Measurements from ENCODE around the gene PDS5B. TPM values are rescaled to one million over a fixed set of nuclear protein-coding genes. Genes with fewer than 3 reads are reported as not detected.

The PDS5B gene
- total and polyA plus RNA-seq, 2 donors (not counting 1 experiment from before 2014, with no cell fraction given), result 6.6 to 62.9 TPM

- no CpG with 5 or more reads among the region's 5 CpGs for WGBS (ENCODE audit: insufficient coverage)
- no peaks in the 10 kb centered on the region for H3K79me2 ChIP-seq (ENCODE audit: control insufficient read depth, insufficient read depth, low read length)
- H2AFZ ChIP-seq (ENCODE audit: insufficient read depth, low read depth, low read length, poor library complexity, severe bottlenecking), result no peak overlapping the region
- POLR2A ChIA-PET, result interaction anchor here (0.6 kb wide), 1 partner anchor 890 kb away, joined by 6 read pairs; no protein-coding TSS in a partner anchor
- H3K9me3 ChIP-seq (ENCODE audit: control extremely low read depth in 1 of 3, control insufficient read depth in 2 of 3, insufficient read depth in 1 of 3, low read length in 2 of 3), result no peaks in the 10 kb centered on the region
- ATAC-seq (ENCODE audit: low read depth), result no peak
- intact Hi-C loops (cut with micrococcal nuclease), result no loop called here
- no peak for DNase-seq
- Mint-ChIP-seq H3K9me3 (ENCODE audit: insufficient read depth) (no peaks in the 10 kb centered on the region), H3K4me1 (peaks cover 17% of the 10 kb centered on the region), H3K4me3 (no peak overlapping the region), H3K27ac (no peak overlapping the region), H3K27me3 (no peaks in the 10 kb centered on the region)
- CTCF ChIA-PET, result no interaction called here
- H3K9ac ChIP-seq (ENCODE audit: low read length), result no peak overlapping the region
- no peak overlapping the region for H3K27ac ChIP-seq (ENCODE audit: low read length in 2 of 2)
- no peak overlapping the region for H3K4me2 ChIP-seq (replicated peaks; ENCODE audit: low read depth, low read length, poor library complexity, severe bottlenecking)
- TF ChIP-seq CTCF (IDR thresholded peaks at IDR 0.05) (no peak), EZH2 (IDR thresholded peaks at IDR 0.05; ENCODE audit: borderline replicate concordance, insufficient read depth, low read depth, low read length, poor library complexity, severe bottlenecking) (no peak)
- no peak overlapping the region for H3K4me3 ChIP-seq (ENCODE audit: control extremely low read depth in 1 of 5, extremely low read depth in 1 of 5, insufficient read depth in 1 of 5, low read depth in 2 of 5, low read length in 4 of 5)
- H3K27me3 ChIP-seq (replicated peaks in 1 of 4; ENCODE audit: control extremely low read depth in 1 of 4, control insufficient read depth in 3 of 4, insufficient read depth in 4 of 4, low read length in 3 of 4), result no peaks in the 10 kb centered on the region
- peaks cover 0 to 5% of the 10 kb centered on the region in 2 donors for H3K4me1 ChIP-seq (ENCODE audit: control insufficient read depth in 2 of 2, insufficient read depth in 2 of 2, low read length in 2 of 2)
- H3K36me3 ChIP-seq (replicated peaks in 1 of 2; ENCODE audit: control extremely low read depth in 1 of 2, control insufficient read depth in 1 of 2, extremely low read depth in 1 of 2, insufficient read depth in 2 of 2, low read length in 1 of 2), result peaks cover 0 to 3% of the 10 kb centered on the region in 2 experiments
- H4K20me1 ChIP-seq (ENCODE audit: control insufficient read depth, insufficient read depth, low read length, poor library complexity, severe bottlenecking), result no peaks in the 10 kb centered on the region
These were observed 147.4 kb downstream of the PDS5B start for GRCh38 chr13:32733690-32734089.

DNA sequence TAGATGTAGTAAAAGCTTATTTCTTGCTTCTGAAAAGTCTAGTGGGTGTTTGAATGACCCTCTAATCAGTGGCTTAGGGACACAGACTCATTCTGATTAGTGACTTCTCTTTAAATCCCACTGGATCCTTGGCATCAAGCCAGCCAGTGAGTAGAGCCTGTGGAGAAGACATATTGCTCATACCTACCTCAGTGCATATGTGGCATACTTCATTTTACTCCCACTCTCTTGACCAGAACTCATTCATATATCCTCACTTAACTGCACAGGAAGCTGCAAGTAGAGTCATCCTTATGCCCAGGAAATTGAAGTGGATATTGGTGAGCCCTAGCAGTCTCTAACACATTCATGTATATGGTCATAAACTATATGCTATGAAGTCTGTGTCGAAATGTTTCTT, 148.3 kb downstream of the PDS5B start:
- Mint-ChIP-seq H3K4me1 (peaks cover 17% of the 10 kb centered on the region), H3K9me3 (ENCODE audit: insufficient read depth) (no peaks in the 10 kb centered on the region), H3K27ac (no peak overlapping the region), H3K4me3 (no peak overlapping the region), H3K27me3 (no peaks in the 10 kb centered on the region)
- no peaks in the 10 kb centered on the region for H4K20me1 ChIP-seq (ENCODE audit: control insufficient read depth, insufficient read depth, low read length, poor library complexity, severe bottlenecking)
- H2AFZ ChIP-seq (ENCODE audit: insufficient read depth, low read depth, low read length, poor library complexity, severe bottlenecking), result no peak overlapping the region
- H3K79me2 ChIP-seq (ENCODE audit: control insufficient read depth, insufficient read depth, low read length), result no peaks in the 10 kb centered on the region
- no peak overlapping the region for H3K4me3 ChIP-seq (ENCODE audit: control extremely low read depth in 1 of 5, extremely low read depth in 1 of 5, insufficient read depth in 1 of 5, low read depth in 2 of 5, low read length in 4 of 5)
- H3K9me3 ChIP-seq (ENCODE audit: control extremely low read depth in 1 of 3, control insufficient read depth in 2 of 3, insufficient read depth in 1 of 3, low read length in 2 of 3), result no peaks in the 10 kb centered on the region
- no CpG with 5 or more reads among the region's 1 CpG for WGBS (ENCODE audit: insufficient coverage)
- ATAC-seq (ENCODE audit: low read depth), result no peak
- intact Hi-C loops (cut with micrococcal nuclease), result no loop called here
- H3K27me3 ChIP-seq (replicated peaks in 1 of 4; ENCODE audit: control extremely low read depth in 1 of 4, control insufficient read depth in 3 of 4, insufficient read depth in 4 of 4, low read length in 3 of 4), result no peaks in the 10 kb centered on the region
- no peak for DNase-seq
- H3K27ac ChIP-seq (ENCODE audit: low read length in 2 of 2), result no peak overlapping the region
- H3K4me2 ChIP-seq (replicated peaks; ENCODE audit: low read depth, low read length, poor library complexity, severe bottlenecking), result no peak overlapping the region
- peaks cover 0 to 3% of the 10 kb centered on the region in 2 experiments for H3K36me3 ChIP-seq (replicated peaks in 1 of 2; ENCODE audit: control extremely low read depth in 1 of 2, control insufficient read depth in 1 of 2, extremely low read depth in 1 of 2, insufficient read depth in 2 of 2, low read length in 1 of 2)
- H3K4me1 ChIP-seq (ENCODE audit: control insufficient read depth in 2 of 2, insufficient read depth in 2 of 2, low read length in 2 of 2), result peaks cover 0 to 5% of the 10 kb centered on the region in 2 donors
- POLR2A ChIA-PET, result interaction anchor here (0.6 kb wide), 1 partner anchor 889 kb away, joined by 6 read pairs; no protein-coding TSS in a partner anchor
- CTCF ChIA-PET, result no interaction called here
- H3K9ac ChIP-seq (ENCODE audit: low read length), result no peak overlapping the region
- TF ChIP-seq CTCF (IDR thresholded peaks at IDR 0.05) (no peak), EZH2 (IDR thresholded peaks at IDR 0.05; ENCODE audit: borderline replicate concordance, insufficient read depth, low read depth, low read length, poor library complexity, severe bottlenecking) (no peak)

Data from B cell (primary cell).